Measurements from ENCODE around the gene TEAD2.
A peak's percentile ranks its signal among the peaks of the same experiment; 100 is the strongest.
"Not testable (repeated sequence)": the region's sequence is repeated elsewhere in the genome, so short reads cannot be mapped to it uniquely, and the experiment has no call there.

TEAD2 gene

DNA sequence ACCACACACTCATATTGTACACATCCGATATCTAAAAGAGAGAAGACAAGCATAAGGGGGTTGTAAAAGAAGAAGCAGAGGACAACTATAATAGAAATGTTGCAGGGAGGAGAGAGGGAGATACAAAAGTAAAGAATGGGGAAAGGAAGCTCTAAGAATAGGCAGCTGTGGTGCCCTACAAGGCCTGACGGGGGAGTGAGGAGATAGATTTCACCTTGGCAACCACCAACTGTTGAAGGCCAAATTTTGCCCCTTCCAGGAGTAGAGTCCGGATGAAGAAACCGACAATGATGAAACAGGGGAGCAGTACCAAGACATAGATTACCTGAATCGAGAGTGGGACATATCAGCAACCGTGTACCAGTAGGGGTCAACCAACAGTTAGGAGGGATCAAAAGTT, 53.1 kb downstream of the TEAD2 start:
- H3K27ac ChIP-seq, result no peak overlapping the region
- TF ChIP-seq, protein P1, sequence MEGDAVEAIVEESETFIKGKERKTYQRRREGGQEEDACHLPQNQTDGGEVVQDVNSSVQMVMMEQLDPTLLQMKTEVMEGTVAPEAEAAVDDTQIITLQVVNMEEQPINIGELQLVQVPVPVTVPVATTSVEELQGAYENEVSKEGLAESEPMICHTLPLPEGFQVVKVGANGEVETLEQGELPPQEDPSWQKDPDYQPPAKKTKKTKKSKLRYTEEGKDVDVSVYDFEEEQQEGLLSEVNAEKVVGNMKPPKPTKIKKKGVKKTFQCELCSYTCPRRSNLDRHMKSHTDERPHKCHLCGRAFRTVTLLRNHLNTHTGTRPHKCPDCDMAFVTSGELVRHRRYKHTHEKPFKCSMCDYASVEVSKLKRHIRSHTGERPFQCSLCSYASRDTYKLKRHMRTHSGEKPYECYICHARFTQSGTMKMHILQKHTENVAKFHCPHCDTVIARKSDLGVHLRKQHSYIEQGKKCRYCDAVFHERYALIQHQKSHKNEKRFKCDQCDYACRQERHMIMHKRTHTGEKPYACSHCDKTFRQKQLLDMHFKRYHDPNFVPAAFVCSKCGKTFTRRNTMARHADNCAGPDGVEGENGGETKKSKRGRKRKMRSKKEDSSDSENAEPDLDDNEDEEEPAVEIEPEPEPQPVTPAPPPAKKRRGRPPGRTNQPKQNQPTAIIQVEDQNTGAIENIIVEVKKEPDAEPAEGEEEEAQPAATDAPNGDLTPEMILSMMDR (IDR thresholded peaks at IDR 0.05), result no peak
- no peak for TF ChIP-seq ZFX (IDR thresholded peaks at IDR 0.05; ENCODE audit: borderline replicate concordance)

DNA sequence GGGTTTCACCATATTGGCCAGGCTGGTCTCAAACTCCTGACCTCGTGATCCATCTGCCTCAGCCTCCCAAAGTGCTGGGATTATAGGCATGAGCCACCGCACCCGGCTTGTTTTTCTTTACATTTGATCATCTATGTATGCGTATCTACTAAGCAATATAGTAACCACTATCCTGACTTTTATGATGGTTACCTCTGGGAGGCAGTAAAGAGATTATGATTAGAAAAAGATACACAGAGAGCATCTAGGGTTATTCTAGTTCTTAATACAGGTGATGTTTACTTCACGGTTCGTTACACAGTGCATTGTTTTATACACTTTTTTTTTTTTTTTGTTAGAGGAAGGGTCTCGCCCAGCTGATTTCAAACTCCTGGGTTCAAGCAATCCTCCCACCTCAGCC, 55.5 kb downstream of the TEAD2 start:
- H3K27ac ChIP-seq, result not testable (repeated sequence)

DNA sequence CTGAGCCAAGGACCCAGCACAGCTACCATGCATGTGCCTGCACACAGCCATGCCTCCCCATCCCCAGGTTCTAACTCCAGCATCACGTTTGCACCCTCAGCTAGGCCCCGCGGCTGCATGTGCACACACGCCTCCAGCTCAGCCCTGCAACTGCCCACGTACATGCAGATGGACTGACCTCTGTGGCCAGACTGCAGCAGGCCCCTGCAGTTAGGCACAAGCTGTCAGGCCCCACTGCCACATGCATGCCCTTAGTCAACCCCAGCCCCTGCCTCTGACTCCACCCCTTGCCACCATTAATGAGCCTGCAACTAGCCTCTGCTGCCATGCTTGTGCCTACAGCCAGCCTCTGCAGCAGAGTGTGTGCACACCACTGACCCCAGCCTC, 60.4 kb downstream of the TEAD2 start:
- TF ChIP-seq, protein P1 (IDR thresholded peaks at IDR 0.05), result no peak
- TF ChIP-seq ZFX (IDR thresholded peaks at IDR 0.05; ENCODE audit: borderline replicate concordance), result no peak
- no peak overlapping the region for H3K27ac ChIP-seq

DNA sequence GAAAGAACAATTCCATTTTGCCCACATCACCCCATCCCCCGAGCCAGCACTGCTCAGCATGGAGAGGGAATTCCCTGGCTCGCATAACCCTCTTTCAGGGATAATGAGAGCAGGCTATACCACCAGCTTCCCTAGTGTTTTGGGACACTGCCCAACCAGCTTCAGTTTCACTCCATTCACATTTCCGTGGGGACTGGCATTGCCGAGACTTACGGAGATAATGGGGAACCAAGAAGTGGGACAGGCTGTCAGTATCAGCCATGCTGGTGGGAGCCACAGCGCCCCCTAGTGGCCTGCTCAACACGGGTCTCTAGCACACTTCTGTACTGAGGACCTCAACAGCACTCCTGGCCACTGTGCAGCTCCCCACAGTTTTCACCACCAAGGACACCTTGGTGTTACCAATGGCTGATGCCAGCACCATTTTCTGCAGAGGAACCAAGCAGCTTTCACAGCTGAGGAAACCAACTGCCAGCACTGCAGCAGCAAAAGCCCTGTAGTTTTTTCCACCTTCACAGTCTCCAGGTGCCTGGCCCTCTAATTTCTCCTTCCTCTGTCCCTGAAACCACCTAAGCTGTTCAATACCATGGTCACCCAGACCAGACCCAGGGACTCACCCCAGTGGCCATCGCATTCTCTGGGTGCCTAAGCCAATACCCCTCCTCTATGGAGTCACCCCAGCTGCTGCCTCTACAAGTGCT, 60.9 kb downstream of the TEAD2 start:
- no peak overlapping the region for H3K27ac ChIP-seq

DNA sequence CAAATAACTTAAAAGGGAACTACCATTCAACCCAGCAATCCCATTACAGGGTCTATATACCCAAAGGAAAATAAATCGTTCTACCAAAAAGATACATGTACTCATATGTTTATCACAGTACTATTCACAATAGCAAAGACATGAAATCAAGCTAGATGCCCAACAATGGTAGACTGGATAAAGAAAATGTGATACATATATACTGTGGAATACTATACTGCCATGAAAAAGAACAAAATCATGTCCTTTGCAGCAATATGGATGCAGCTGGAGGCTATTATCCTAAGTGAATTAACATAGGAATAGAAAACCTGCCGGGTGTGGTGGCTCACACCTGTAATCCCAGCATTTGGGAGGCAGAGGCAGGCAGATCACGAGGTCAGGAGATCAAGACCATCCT, 63.6 kb downstream of the TEAD2 start:
- H3K27ac ChIP-seq, result not testable (repeated sequence)

More for the DNA sequence above, 60.9 kb downstream of the TEAD2 start:
- TF ChIP-seq ZFX (IDR thresholded peaks at IDR 0.05; ENCODE audit: borderline replicate concordance), result no peak
- TF ChIP-seq, protein P1 (IDR thresholded peaks at IDR 0.05), result peak; percentile 95

DNA sequence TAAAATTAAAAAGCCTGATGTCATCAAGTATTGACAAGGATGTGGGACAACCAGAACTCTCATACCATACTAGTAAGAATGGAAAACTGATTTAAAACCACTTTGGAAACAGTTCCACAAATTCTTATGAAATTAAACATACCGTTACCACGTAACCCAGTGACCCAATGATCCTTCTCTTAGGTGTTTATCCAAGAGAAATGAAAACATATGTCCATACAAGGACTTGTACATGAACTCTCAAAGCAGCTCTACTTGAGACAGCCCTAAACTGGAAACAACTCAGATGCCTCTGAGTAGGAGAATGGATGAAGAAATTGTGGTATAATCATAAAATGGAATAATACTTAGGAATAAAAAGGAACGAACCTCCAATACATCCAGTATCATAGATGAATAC, 64.8 kb downstream of the TEAD2 start:
- TF ChIP-seq, protein P1 (IDR thresholded peaks at IDR 0.05), result no peak
- TF ChIP-seq ZFX (IDR thresholded peaks at IDR 0.05; ENCODE audit: borderline replicate concordance), result no peak

DNA sequence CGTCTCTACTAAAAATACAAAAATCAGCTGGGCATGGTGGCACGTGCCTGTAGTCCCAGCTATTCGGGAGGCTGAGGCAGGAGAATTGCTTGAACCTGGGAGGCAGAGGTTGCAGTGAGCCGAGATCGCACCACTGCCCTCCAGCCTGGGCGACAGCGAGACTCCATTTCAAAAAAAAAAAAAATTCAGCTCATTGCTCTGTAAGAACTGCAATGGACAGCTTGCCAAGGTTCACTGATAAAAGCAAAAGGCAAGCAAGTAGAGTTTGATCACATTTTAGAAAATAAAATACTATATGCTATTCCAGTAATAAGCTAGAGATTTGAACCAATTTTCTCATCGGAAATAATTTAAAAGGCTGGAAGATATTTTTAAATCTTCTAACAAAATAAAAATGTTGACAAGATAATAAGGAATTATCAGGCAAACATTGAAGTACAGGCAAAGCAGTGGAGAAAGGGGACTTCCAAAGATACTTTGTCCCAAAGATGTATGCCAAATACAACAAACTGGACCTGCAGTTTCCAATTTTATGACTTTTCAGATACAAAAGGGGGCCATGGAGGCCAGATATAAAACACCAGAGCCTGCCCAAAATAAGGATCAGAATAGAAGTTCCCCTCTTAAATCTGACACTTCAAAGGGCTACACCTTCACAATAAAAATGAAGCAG, 66.9 kb downstream of the TEAD2 start:
- H3K27ac ChIP-seq, result no peak overlapping the region
- no peak for TF ChIP-seq ZFX (IDR thresholded peaks at IDR 0.05; ENCODE audit: borderline replicate concordance)
- TF ChIP-seq, protein P1 (IDR thresholded peaks at IDR 0.05), result no peak

More for the DNA sequence above, 64.8 kb downstream of the TEAD2 start:
- H3K27ac ChIP-seq, result no peak overlapping the region

DNA sequence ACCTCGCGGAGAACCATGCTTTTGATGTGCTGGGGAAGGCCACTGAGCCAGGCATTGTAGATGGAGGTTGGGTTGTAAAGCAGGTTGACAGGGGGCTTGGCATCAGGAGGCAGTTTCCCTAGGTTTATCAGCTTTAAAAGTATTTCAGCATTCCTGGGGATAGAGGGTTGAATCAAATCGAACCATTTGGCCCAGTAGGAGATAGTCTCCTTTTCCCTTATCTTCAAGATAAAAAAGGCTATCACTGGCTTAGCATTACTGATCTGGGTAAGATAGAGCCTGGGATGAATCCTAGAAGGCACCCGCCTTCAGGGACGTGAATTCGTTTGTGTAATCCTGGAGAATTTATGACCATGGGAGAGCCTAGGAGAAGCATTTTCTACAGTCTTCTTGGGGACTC, 67.8 kb downstream of the TEAD2 start:
- H3K27ac ChIP-seq, result no peak overlapping the region
- no peak for TF ChIP-seq ZFX (IDR thresholded peaks at IDR 0.05; ENCODE audit: borderline replicate concordance)
- TF ChIP-seq, protein P1 (IDR thresholded peaks at IDR 0.05), result no peak
